Kidney (tissue), 14 donors: Measurements from ENCODE around the gene ERC2. TPM values are rescaled to one million over a fixed set of nuclear protein-coding genes. Genes with fewer than 3 reads are reported as not detected.

Experiments
- DNase-seq, 5 donors: peaks; one replicate each; pipeline ENCODE4 v3.0.0-alpha.2; 2013 to 2020
- FAIRE-seq: peaks from 2 replicates; lab custom pipeline; 2012; peaks lifted over from hg19 to GRCh38; lab: Jason Lieb, UNC
- H3K27ac ChIP-seq, 2 donors: one replicate each; pipeline ENCODE4 v1.7.0; 2013; ENCODE audit warnings: low read depth in 2 of 2, low read length in 2 of 2, inconsistent platforms in 1 of 2
- H3K27me3 ChIP-seq: one replicate; pipeline ENCODE4 v1.7.1; 2013; ENCODE audit warnings: low read length, inconsistent platforms; ENCODE audit not compliant: control insufficient read depth, insufficient read depth
- H3K36me3 ChIP-seq, 3 donors: one replicate each; pipeline versions ENCODE4 v1.7.0 to v1.7.1; 2013; ENCODE audit warnings: low read length in 3 of 3, control low read depth in 1 of 3, inconsistent platforms in 1 of 3; ENCODE audit not compliant: insufficient read depth in 3 of 3, control insufficient read depth in 2 of 3
- H3K4me1 ChIP-seq, 3 donors: one replicate each; pipeline versions ENCODE4 v1.7.0 to v1.7.1; 2013; ENCODE audit warnings: low read length in 3 of 3, inconsistent platforms in 1 of 3, low read depth in 1 of 3; ENCODE audit not compliant: control insufficient read depth in 2 of 3, insufficient read depth in 2 of 3
- H3K4me3 ChIP-seq, 3 donors: one replicate each; pipeline versions ENCODE4 v1.7.0 to v1.8.1; 2013; ENCODE audit warnings: low read length in 3 of 3, control low read depth in 1 of 3, inconsistent platforms in 1 of 3
- H3K9ac ChIP-seq, 3 donors: one replicate each; pipeline versions ENCODE4 v1.7.0 to v1.7.1; 2013; ENCODE audit warnings: low read length in 3 of 3, control low read depth in 1 of 3, inconsistent platforms in 1 of 3
- H3K9me3 ChIP-seq, 3 donors: one replicate each; pipeline versions ENCODE4 v1.7.0 to v1.7.1; 2013; ENCODE audit warnings: low read length in 3 of 3, control low read depth in 1 of 3, inconsistent platforms in 1 of 3; ENCODE audit not compliant: control insufficient read depth in 2 of 3, insufficient read depth in 1 of 3
- intact Hi-C: fragments of 100-400 bp; cut with DNase I; formaldehyde crosslinking; loops from one replicate; pipeline ENCODE4 v1.11.1; 2022
- polyA plus RNA-seq: library from polyadenylated mRNA; stranded (reverse); fragments of 350-450 nt; fragmentation: Illumina TruSeq; extraction: RNeasy Lipid Tissue Mini Kit (QIAGEN cat#74804); gene quantifications from one replicate; pipeline ENCODE4 v1.2.3, GENCODE V29; 2014; ENCODE audit warnings: low read depth, low replicate concordance; ENCODE audit not compliant: insufficient read depth
- total RNA-seq: library from RNA; stranded (reverse); fragmentation: NEBNext Ultra II Directional; extraction: Animal tissue kit (Norgen Biotek cat#: 25700); gene quantifications from one replicate; pipeline ENCODE4 v1.2.1, GENCODE V29; 2021
- TF ChIP-seq, protein P1 (sequence below): IDR thresholded peaks from 3 replicates; pipeline ENCODE4 v1.5.1; 2012; ENCODE audit warnings: mild to moderate bottlenecking, moderate library complexity, borderline replicate concordance; ENCODE audit not compliant: insufficient read depth; ENCODE audit errors: extremely low read depth
- donor health status: control.
- donor health status: control.
- donor health status: control.
- donor health status: control.
- donor health status: control.
- donor health status: DM: yes; HTN: yes; CAD: no.
- donor health status: Normal renal cell carcinoma (clear cell type).

Gene ERC2
- total and polyA plus RNA-seq, 2 donors from 2014 or later = 0.92 to 3.8 TPM

DNA sequence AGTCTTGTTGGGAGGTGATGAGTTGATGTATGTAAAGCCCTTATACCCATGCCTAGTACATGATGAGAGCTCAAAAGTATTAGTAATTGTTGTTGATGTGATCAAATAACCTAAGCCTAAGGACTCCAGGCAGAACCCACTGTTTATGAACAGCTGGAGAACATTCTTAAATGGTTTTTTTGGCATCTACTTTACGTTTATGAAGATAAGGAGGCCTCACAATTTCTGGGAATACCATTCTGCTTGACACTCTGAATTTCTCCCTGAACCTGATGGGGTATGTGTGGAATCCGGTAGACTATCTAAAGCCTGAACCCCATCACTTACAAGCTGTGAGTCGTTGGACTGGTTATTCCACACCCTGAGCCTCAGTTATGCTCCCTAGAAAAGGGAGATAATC lies 736.5 kb downstream of the ERC2 start:
- Histone ChIP-seq H3K4me3 (no peak overlapping the region), H3K36me3 (no peaks in the 10 kb centered on the region)

DNA sequence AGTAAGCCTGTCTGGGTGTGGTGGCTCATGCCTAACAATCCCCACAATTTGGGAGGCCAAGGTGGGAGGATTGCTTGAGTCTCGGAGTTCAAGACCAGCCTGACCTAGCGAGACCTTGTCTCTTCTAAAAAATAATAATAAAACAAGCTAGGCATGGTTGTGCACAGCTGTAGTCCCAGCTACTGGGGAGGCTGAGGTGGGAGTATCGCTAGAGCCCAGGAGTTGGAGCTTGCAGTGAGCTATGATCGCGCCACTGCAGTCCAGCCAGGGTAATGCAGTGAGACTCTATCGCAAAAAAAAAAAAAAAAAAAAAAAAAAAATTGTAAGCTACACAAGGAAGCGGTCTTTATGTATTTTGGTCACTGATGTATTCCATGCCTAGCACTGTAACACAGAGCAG lies 738.7 kb downstream of the ERC2 start:
- Histone ChIP-seq H3K9ac (no peak overlapping the region), H3K27me3 (no peaks in the 10 kb centered on the region), H3K27ac (no peak overlapping the region), H3K4me1 (no peaks in the 10 kb centered on the region), H3K4me3 (no peak overlapping the region), H3K36me3 (no peaks in the 10 kb centered on the region), H3K9me3 (no peaks in the 10 kb centered on the region)
- no peak for DNase-seq
- intact Hi-C loops = no loop called here
- TF ChIP-seq, protein P1, sequence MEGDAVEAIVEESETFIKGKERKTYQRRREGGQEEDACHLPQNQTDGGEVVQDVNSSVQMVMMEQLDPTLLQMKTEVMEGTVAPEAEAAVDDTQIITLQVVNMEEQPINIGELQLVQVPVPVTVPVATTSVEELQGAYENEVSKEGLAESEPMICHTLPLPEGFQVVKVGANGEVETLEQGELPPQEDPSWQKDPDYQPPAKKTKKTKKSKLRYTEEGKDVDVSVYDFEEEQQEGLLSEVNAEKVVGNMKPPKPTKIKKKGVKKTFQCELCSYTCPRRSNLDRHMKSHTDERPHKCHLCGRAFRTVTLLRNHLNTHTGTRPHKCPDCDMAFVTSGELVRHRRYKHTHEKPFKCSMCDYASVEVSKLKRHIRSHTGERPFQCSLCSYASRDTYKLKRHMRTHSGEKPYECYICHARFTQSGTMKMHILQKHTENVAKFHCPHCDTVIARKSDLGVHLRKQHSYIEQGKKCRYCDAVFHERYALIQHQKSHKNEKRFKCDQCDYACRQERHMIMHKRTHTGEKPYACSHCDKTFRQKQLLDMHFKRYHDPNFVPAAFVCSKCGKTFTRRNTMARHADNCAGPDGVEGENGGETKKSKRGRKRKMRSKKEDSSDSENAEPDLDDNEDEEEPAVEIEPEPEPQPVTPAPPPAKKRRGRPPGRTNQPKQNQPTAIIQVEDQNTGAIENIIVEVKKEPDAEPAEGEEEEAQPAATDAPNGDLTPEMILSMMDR = no peak
- FAIRE-seq = no peak

More for the DNA sequence above, 736.5 kb downstream of the ERC2 start:
- no peak overlapping the region for H3K9ac ChIP-seq
- no peak overlapping the region for H3K27ac ChIP-seq
- H3K27me3 ChIP-seq = no peaks in the 10 kb centered on the region
- DNase-seq (no peak), FAIRE-seq (no peak)
- intact Hi-C loops = no loop called here
- TF ChIP-seq, protein P1 = no peak
- H3K4me1 ChIP-seq = no peaks in the 10 kb centered on the region
- H3K9me3 ChIP-seq = no peaks in the 10 kb centered on the region

DNA sequence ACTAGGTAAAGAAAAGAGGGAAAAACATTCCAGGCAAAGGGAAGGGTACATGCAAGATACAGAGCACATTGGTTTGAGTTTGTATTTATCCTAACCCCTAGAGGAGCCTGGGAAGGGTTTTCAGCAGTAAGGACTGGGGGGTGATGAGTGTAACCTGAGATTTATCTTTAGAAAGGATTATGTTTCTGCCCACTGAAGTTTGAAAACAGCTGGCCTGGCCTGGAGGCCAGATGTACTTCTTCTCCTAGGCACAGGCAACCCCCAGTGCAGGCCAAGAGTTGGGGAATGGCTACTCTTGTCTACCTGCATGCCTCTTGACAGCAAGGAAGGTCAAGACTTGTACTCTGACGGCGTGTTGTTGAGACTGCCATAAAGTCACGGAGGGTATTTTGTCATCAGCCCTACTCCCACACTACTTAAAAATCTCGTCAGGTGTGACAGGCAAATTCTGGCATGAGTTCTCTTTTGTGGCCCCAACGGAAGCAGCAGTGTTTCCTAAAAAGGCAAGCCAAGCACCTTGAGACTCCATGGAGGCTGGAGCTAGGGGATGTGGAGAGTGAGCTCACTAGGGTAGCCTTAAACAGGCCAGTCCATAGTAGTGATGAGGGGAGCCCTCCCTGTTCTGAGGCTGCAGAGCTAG lies 739.7 kb downstream of the ERC2 start:
- H3K27me3 ChIP-seq = no peaks in the 10 kb centered on the region
- H3K27ac ChIP-seq = no peak overlapping the region
- no peaks in the 10 kb centered on the region for H3K36me3 ChIP-seq
- intact Hi-C loops = no loop called here
- no peaks in the 10 kb centered on the region for H3K4me1 ChIP-seq
- no peak overlapping the region for H3K9ac ChIP-seq
- no peak overlapping the region for H3K4me3 ChIP-seq
- TF ChIP-seq, protein P1 = no peak
- FAIRE-seq (no peak), DNase-seq (no peak)
- H3K9me3 ChIP-seq = no peaks in the 10 kb centered on the region

DNA sequence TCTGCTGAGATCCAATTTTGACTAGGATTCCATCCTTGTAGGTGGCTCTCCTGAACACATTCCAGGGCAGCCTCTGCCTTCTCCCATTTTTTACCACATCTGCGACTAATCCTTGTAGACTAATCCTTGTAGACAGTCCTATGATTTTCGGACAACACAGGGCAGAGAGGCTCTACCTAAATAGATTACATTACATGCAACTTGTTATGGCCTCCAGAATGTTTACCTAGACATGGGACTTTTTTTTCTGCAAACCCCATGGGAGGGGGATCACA lies 741.8 kb downstream of the ERC2 start:
- no peaks in the 10 kb centered on the region for H3K9me3 ChIP-seq
- H3K36me3 ChIP-seq = no peaks in the 10 kb centered on the region
- no peak overlapping the region for H3K4me3 ChIP-seq
- TF ChIP-seq, protein P1 = no peak
- H3K27ac ChIP-seq = no peak overlapping the region
- intact Hi-C loops = no loop called here
- no peak for DNase-seq
- no peaks in the 10 kb centered on the region for H3K4me1 ChIP-seq
- H3K27me3 ChIP-seq = no peaks in the 10 kb centered on the region
- H3K9ac ChIP-seq = no peak overlapping the region
- no peak for FAIRE-seq
